GM12891 (cell line): Measurements from ENCODE around the gene SMAD2.

Experiments
- PAX5 ChIP-seq: IDR thresholded peaks from 2 replicates; pipeline ENCODE4 v1.6.1; 2011; ENCODE audit warnings: low read length, moderate library complexity, mild to moderate bottlenecking; ENCODE audit not compliant: insufficient read depth, severe bottlenecking
- POLR2A ChIP-seq: IDR thresholded peaks from 2 replicates; pipeline ENCODE4 v1.6.1; 2011; ENCODE audit warnings: low read depth, low read length, control low read depth
- POLR2AphosphoS5 ChIP-seq: IDR thresholded peaks from 2 replicates; pipeline ENCODE4 v1.6.1; 2011; ENCODE audit warnings: low read depth, low read length, control low read depth
- TAF1 ChIP-seq: IDR thresholded peaks from 2 replicates; pipeline ENCODE4 v1.6.1; 2011; ENCODE audit warnings: low read depth, low read length, control low read depth

DNA sequence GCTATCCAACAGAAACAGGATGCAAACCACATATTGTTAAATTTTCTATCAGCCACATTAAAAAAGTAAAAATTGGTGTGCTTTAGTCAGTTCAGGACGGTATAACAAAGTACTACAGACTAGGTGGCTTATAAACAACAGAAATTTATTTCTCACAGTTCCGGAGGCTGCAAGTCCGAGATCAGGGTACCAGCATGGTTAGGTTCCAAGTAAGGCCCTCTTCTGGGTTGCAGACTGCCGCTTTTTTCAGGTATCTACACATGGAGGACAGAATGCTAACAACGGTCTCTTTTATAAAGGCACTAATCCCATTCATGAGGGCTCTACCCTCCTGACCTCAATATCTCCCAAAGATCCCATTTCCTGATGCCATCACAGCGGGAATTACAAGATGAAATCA is 10.5 kb downstream of the SMAD2 start:
- no peak for TF ChIP-seq POLR2A
- no peak for TF ChIP-seq PAX5
- TF ChIP-seq POLR2AphosphoS5 = no peak
- no peak for TF ChIP-seq TAF1
